Measurements from ENCODE around the gene TRIM63.

The TRIM63 gene

DNA sequence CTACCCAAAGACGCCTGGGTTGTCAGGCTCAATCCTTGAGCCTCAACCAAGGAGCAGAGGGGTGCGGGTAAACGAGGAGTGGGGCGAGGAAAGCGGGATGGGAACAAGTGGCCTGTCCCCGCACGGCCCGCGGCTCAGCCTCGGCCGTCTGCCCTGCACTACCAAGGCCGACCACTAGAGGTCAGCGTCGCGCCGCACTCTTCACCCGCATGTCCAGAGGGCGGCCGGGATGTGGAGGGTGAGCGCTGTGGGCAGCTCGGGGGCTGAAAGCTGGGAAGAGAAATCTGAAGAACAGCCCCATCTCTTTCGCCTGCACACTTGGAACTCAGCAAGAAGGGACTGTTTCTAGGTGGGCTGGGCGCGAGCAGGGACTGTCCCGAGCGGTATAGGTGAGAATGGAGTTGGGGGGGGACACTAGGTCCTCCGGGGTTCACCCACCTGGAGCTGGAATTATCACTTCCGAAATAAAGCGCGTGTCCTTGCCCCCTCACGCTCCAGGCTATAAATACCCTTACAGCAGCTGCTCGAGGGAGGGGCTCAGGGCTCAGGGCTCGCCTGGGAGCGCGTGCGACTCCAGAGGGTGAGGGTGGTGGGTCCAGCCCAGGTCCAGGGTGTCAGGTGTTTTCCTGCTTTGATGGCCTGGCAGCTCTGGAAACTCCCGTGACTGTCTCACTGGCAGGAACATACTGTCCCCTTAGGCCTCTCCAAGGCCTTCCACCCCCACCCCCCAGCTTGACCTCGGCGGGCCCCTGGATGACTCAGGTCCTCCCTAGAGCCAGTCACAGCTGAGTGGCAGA, 31.3 kb downstream of the TRIM63 start:
- peak; percentile 84 for ATAC-seq
- no peaks in the 10 kb centered on the region for H3K9me3 Mint-ChIP-seq
- H3K36me3 Mint-ChIP-seq: no peaks in the 10 kb centered on the region
- H3K4me1 Mint-ChIP-seq: peaks cover 25% of the 10 kb centered on the region
- peak overlapping the region; percentile 91 for H3K4me3 Mint-ChIP-seq
- peak overlapping the region; percentile 71 for H3K27ac Mint-ChIP-seq
- H3K27me3 Mint-ChIP-seq: peaks cover 29% of the 10 kb centered on the region

- peaks cover 37% of the 10 kb centered on the region for H3K27me3 Mint-ChIP-seq
- peak; percentile 95 for ATAC-seq
- H3K9me3 Mint-ChIP-seq: no peaks in the 10 kb centered on the region
- H3K4me1 Mint-ChIP-seq: peaks cover 25% of the 10 kb centered on the region
- H3K4me3 Mint-ChIP-seq: peak overlapping the region; percentile 91
- peak overlapping the region; percentile 71 for H3K27ac Mint-ChIP-seq
- H3K36me3 Mint-ChIP-seq: no peaks in the 10 kb centered on the region
These were observed 32.0 kb downstream of the TRIM63 start for GRCh38 chr1:26035203-26035958.

DNA sequence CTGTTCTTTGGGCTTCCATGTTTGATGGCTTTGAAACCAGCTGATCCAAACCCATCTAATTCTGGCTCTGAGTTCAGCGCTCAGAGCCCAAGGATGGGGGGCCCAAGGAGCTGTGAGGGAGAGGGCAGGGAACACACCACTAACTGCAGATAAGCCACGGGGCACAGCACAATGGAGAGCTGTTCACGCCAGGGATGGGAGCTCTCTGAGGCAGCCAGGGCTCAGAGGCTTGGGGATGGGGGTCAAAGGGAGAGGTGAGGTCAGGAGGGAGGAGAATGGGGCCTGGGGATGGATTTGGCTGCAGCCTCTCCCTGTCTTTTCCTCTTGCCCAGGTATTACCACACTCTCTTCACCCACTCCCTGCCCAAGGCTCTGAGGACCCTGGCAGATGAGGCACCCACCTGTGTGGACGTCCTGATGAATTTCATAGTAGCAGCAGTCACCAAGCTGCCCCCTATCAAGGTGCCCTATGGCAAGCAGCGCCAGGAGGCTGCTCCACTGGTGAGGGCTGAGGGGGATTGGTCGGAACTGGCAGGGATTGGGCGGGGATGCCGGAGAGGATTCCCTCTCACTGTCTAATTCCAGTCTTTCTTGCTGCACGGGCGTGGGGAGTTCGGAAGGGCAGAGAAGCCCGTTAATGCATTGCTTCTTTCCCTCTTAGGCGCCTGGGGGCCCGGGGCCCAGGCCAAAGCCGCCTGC, 32.8 kb downstream of the TRIM63 start:
- Mint-ChIP-seq H3K4me3 (peak overlapping the region; percentile 91), H3K27ac (peak overlapping the region; percentile 71), H3K4me1 (peaks cover 25% of the 10 kb centered on the region), H3K27me3 (peaks cover 43% of the 10 kb centered on the region), H3K9me3 (no peaks in the 10 kb centered on the region), H3K36me3 (no peaks in the 10 kb centered on the region)
- ATAC-seq: no peak

- H3K27ac Mint-ChIP-seq: no peak overlapping the region
- no peaks in the 10 kb centered on the region for H3K36me3 Mint-ChIP-seq
- peaks cover 53% of the 10 kb centered on the region for H3K27me3 Mint-ChIP-seq
- H3K9me3 Mint-ChIP-seq: no peaks in the 10 kb centered on the region
- peaks cover 25% of the 10 kb centered on the region for H3K4me1 Mint-ChIP-seq
- ATAC-seq: no peak
- H3K4me3 Mint-ChIP-seq: no peak overlapping the region
These were observed 34.6 kb downstream of the TRIM63 start for GRCh38 chr1:26032656-26033357.

DNA sequence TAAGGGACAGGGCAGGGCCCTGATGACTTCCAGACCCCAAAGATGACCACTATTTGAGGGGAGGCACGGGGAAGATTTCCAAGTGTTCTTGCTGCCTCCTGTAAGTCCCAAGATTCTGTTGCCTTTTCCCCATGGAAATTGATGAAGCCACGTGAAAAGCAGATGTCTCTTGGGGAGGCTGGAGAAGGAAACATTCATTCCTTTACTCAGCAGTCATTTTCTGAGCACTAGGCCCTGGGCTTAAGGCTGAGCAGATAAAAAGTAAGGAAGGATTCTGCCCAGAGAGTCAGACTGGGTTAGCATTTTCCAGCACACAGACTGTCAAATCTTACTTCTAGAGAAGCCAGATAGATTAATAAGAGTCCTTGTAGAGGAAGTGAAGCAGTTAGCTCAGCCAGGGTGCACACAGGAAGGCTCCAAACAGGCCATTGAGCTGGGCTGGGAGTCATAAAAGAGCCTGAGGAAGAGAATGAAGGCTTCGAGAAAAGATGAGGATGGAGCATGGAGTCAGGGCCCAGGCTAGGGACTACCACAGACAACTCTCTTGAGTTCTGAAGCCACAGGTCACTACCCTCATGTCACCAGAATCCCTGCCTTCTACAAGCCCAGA, 35.7 kb downstream of the TRIM63 start:
- H3K36me3 Mint-ChIP-seq: no peaks in the 10 kb centered on the region
- no peak overlapping the region for H3K4me3 Mint-ChIP-seq
- no peak for ATAC-seq
- H3K27ac Mint-ChIP-seq: no peak overlapping the region
- peaks cover 24% of the 10 kb centered on the region for H3K4me1 Mint-ChIP-seq
- peaks cover 51% of the 10 kb centered on the region for H3K27me3 Mint-ChIP-seq
- no peaks in the 10 kb centered on the region for H3K9me3 Mint-ChIP-seq

DNA sequence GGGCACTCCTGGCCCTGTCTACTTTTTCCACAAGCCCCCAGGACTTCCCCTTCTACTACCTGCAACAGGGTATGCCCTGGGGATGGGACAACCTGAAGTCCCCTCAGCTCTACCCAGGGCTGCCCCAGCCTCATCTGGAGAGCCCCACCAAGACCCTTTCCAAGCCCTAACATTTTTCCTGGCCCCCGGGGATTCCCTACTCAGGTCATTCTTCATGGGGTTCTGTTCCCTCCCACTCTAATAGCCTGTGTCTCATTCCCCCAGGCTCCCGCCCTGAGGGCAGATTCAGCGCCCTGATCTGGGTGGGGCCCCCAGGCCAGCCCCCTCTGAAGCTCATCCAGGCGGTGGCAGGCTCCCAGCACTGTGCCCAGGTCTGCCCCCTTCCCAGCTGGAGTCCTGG, 36.2 kb downstream of the TRIM63 start:
- Mint-ChIP-seq H3K4me1 (peaks cover 19% of the 10 kb centered on the region), H3K9me3 (no peaks in the 10 kb centered on the region), H3K4me3 (no peak overlapping the region), H3K27ac (no peak overlapping the region), H3K36me3 (no peaks in the 10 kb centered on the region), H3K27me3 (peaks cover 45% of the 10 kb centered on the region)
- ATAC-seq: no peak

- no peak for ATAC-seq
- H3K27ac Mint-ChIP-seq: no peak overlapping the region
- peaks cover 40% of the 10 kb centered on the region for H3K27me3 Mint-ChIP-seq
- peaks cover 9% of the 10 kb centered on the region for H3K4me1 Mint-ChIP-seq
- H3K36me3 Mint-ChIP-seq: no peaks in the 10 kb centered on the region
- no peak overlapping the region for H3K4me3 Mint-ChIP-seq
- no peaks in the 10 kb centered on the region for H3K9me3 Mint-ChIP-seq
These were observed 37.5 kb downstream of the TRIM63 start for GRCh38 chr1:26029864-26030481.

DNA sequence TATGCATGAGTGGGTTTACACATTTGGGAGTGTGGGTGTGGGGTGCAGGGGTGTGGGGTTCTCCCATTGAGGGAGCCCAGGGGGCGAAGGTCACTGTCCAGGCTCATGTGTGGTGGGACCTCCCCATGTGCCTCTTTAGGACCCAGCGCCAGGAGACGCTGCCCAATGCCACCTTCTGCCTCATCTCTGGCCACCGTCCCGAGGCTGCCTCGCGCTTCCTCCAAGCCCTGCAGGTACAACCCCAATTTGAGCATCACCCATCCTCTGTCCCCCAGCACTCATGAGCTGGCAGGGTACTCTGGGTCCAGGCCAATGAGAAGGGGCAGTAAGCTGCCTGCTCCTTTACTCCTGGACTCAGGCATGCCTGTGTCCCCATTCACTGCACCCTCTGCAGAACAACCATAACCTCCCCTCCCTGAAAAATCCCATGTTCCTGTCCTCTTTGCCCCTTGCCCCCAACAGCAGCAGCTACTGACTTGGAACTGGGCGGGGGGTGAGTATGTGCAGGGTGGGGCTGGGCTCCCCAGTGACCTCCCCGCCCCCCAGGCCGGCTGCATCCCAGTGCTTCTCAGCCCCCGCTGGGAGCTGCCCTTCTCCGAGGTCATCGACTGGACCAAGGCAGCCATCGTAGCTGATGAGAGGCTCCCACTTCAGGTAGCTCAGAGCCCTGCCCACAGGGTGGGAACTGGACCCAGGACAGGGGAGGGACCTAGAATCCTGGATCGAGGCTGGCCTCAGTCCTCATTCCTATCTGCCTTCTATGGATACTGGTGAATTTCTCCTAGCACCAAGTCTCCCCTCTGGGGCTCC, 38.2 kb downstream of the TRIM63 start:
- Mint-ChIP-seq H3K27me3 (peaks cover 35% of the 10 kb centered on the region), H3K4me1 (peaks cover 2% of the 10 kb centered on the region), H3K9me3 (no peaks in the 10 kb centered on the region), H3K4me3 (no peak overlapping the region), H3K27ac (no peak overlapping the region), H3K36me3 (no peaks in the 10 kb centered on the region)
- ATAC-seq: no peak

- Mint-ChIP-seq H3K27me3 (peaks cover 27% of the 10 kb centered on the region), H3K4me3 (no peak overlapping the region), H3K9me3 (no peaks in the 10 kb centered on the region), H3K4me1 (no peaks in the 10 kb centered on the region), H3K36me3 (no peaks in the 10 kb centered on the region), H3K27ac (no peak overlapping the region)
- ATAC-seq: no peak
These were observed 38.9 kb downstream of the TRIM63 start for GRCh38 chr1:26028490-26028980.

- no peak overlapping the region for H3K27ac Mint-ChIP-seq
- H3K27me3 Mint-ChIP-seq: peaks cover 26% of the 10 kb centered on the region
- no peak overlapping the region for H3K4me3 Mint-ChIP-seq
- H3K4me1 Mint-ChIP-seq: no peaks in the 10 kb centered on the region
- no peak for ATAC-seq
- H3K36me3 Mint-ChIP-seq: no peaks in the 10 kb centered on the region
- no peaks in the 10 kb centered on the region for H3K9me3 Mint-ChIP-seq
These were observed 39.5 kb downstream of the TRIM63 start for GRCh38 chr1:26027716-26028489.

GRCh38 chr1:26025517-26025916, 41.9 kb downstream of the TRIM63 start:
- ATAC-seq: no peak
- peaks cover 25% of the 10 kb centered on the region for H3K27me3 Mint-ChIP-seq
- H3K4me1 Mint-ChIP-seq: no peaks in the 10 kb centered on the region
- H3K36me3 Mint-ChIP-seq: no peaks in the 10 kb centered on the region
- H3K9me3 Mint-ChIP-seq: no peaks in the 10 kb centered on the region
- H3K4me3 Mint-ChIP-seq: no peak overlapping the region
- no peak overlapping the region for H3K27ac Mint-ChIP-seq

DNA sequence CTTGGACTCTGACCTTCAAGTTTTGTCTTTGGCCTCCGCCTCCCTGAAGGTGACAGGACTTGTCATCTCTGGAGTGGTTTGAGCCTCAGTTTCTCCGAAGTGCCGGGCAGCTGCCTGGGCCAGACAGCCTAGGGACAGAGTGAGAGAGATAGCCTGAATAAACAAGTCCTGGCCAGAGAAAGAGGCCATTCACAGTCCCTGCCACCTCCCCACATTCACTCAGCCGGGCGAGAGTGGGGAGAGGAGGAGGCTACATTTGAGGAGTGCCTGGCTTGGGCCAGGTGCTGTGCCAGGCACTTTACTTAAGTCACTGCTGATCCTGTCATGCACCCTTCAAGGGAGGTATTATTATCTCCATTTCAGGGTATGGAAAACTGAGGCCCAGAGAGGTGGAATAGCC, 42.4 kb downstream of the TRIM63 start:
- H3K36me3 Mint-ChIP-seq: no peaks in the 10 kb centered on the region
- no peak for ATAC-seq
- H3K27me3 Mint-ChIP-seq: peaks cover 22% of the 10 kb centered on the region
- no peaks in the 10 kb centered on the region for H3K4me1 Mint-ChIP-seq
- H3K27ac Mint-ChIP-seq: no peak overlapping the region
- no peaks in the 10 kb centered on the region for H3K9me3 Mint-ChIP-seq
- H3K4me3 Mint-ChIP-seq: no peak overlapping the region

DNA sequence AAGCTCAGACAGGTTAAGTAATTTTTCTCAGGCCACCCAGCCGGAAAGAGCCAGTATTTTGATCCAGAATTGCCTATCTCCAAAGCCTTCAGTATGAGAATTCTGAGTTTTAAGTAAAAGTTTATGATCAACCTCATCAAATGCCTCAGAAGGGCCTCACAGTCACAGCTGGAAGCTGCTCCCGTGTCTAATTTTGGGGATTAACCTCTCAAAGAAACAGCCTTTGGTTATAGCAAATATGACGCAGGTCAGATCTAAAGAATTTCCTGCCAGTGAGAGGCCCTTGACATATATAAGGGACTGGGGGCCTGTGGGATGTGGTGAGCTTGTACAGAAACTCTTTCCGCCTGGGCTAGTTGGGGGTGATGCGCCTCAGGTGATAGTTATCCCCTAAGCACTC, 43.6 kb downstream of the TRIM63 start:
- no peaks in the 10 kb centered on the region for H3K9me3 Mint-ChIP-seq
- ATAC-seq: no peak
- H3K4me1 Mint-ChIP-seq: no peaks in the 10 kb centered on the region
- no peak overlapping the region for H3K4me3 Mint-ChIP-seq
- no peak overlapping the region for H3K27ac Mint-ChIP-seq
- H3K27me3 Mint-ChIP-seq: peaks cover 14% of the 10 kb centered on the region
- H3K36me3 Mint-ChIP-seq: no peaks in the 10 kb centered on the region
